NT2/D1 (cell line): ENCODE results near the gene AFTPH.

ENCODE experiments used
- SUZ12 ChIP-seq: IDR thresholded peaks from 2 replicates; pipeline ENCODE4 v1.6.1; 2011; ENCODE audit not compliant: insufficient read length, insufficient read depth; ENCODE audit errors: extremely low read depth
- YY1 ChIP-seq: IDR thresholded peaks from 2 replicates; pipeline ENCODE4 v1.6.1; 2011; ENCODE audit not compliant: insufficient read length, insufficient read depth
- ZNF274 ChIP-seq: IDR thresholded peaks from 2 replicates; pipeline ENCODE4 v1.6.1; 2011; ENCODE audit warnings: mild to moderate bottlenecking, low read depth, low read length

GRCh38 chr2:64498438-64498837, 25.7 kb upstream of the AFTPH start:
- TF ChIP-seq ZNF274 (no peak), SUZ12 (no peak), YY1 (no peak)
